GM19468 (cell line): ENCODE results near the gene ENO4.

Source experiments
- ATAC-seq: cut with Tn5 transposase; IDR thresholded peaks from one replicate; pipeline ENCODE4 v1.9.1; 2021; ENCODE audit warnings: mild to moderate bottlenecking, moderate library complexity, moderate number of reproducible peaks; ENCODE audit not compliant: unreplicated experiment; ENCODE audit errors: extremely low read depth

The ENO4 gene

GRCh38 chr10:116866066-116866465 is 16.8 kb downstream of the ENO4 start:
- ATAC-seq: no peak

DNA sequence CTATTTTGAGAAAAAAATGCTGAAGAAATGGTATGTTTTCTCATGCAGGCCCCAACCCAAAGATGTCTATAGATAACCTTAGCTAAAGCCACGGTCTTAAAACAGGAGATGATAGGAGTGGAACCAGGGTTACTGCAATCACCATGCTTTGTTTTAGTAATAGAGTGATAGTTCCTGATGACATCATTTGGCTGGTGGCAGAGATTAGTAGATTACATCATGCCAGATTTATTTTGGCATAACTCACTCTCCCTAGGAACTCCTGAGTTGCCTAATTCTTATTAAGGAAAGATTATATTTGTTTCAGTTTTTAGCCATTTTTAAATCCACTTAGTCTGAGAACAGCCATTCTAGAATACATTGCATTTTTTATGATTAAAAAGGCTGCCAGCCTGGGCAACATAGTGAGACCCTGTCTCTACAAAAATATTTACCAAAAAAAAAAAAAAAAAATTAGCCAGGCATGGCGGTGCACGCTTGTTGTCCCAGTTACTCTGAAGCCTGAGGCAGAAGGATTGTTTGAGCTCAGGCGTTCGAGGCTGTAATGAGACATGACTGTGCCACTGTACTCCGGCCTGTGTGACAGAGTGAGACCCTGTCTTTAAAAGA is 17.8 kb downstream of the ENO4 start:
- no peak for ATAC-seq

GRCh38 chr10:116868198-116868676 is 18.9 kb downstream of the ENO4 start:
- no peak for ATAC-seq

- ATAC-seq: no peak
Observed at GRCh38 chr10:116868722-116869121, 19.4 kb downstream of the ENO4 start.

- no peak for ATAC-seq
Observed at GRCh38 chr10:116870949-116871348, 21.6 kb downstream of the ENO4 start.

DNA sequence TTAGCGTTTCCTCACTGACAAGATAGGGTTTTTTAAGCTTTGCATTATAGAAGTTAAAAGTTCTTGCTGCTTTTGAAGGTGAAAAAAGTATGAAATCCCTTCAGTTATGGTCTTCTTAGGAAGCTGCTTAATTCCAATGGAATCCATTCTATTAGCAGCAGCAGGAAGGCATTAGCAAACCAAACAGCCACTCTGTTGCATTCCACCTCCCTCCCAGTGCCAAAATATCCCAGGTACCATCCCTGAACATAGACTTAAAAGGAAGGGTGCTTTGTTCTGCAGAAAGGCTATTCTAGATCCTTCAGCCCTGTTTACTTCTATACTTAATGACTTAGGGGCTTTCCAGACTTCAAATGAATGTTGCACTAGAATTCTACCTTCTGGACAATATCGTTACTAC is 23.8 kb downstream of the ENO4 start:
- no peak for ATAC-seq

- no peak for ATAC-seq
Observed at GRCh38 chr10:116875897-116876296, 26.6 kb downstream of the ENO4 start.

- no peak for ATAC-seq
Observed at GRCh38 chr10:116877391-116877790, 28.1 kb downstream of the ENO4 start.

- no peak for ATAC-seq
Observed at GRCh38 chr10:116878123-116878522, 28.8 kb downstream of the ENO4 start.

DNA sequence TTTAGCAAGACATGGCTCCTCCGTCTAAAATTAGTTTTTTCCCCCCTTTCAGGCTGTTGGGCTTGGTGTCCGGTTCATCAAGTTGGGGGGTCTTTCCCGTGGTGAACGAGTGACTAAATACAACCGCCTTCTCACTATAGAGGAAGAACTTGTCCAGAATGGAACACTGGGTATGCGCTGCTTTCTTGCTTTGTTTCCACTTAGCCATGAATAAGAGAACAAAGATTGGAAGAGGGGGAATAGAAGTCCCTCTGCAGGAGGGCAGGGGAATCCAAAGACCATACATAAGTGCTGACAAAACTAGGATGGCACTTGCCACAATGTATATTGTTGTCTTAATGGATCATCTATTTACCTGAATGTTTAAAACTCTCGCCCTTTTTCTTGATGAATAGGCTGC is 30.5 kb downstream of the ENO4 start:
- no peak for ATAC-seq

DNA sequence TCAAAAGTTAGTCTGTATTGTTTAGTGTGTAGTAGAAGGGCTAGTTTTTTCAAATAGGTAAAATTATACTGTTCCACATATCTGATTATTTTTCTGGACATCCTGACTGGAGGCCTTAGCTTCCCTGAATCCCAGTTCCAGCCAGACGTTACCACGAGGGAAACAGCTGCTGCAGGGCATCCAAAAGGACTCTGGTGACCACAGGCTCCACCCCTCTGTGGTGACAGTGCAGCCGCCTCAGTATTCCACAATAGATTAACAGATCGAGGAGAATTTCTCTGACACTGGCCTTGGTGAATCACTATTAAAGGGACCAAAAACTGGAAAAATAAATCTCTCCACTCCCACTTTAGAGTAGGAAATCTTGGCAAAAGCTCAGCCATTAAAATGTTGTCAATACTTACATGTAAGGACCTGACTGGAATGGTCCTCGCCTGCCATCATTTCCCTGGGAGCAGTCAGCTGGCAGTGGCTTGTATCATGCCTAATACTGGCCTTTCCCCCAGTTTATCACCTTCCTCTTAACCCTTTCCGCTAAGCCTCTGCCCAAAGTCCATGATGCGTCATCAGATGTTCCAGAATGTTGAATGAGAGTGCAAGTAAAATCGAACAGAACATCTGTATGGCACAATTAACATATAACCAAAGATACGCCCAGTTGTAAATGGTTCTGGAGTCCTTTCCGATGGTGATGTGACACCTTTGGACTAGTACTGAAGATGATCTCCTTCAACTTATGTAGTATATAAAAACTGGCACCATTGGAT is 31.6 kb downstream of the ENO4 start:
- ATAC-seq: no peak

DNA sequence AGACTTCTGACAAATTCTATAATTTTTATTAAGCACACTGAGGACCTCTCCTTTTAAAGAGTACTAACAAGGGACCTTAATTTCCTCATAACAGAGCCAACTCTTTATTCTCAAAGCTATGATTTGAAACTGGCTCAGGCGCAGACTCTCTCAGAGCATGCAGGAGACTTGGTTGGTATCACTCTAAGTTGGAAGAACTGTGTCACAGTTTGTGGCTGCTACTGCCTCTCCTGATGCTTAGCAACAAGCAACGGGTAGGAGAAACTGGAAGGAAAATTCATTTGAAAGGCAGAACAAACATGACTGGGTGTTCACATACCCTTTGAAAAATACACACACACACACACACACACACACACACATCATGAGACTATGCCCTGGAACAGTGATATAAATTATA is 33.3 kb downstream of the ENO4 start:
- ATAC-seq: no peak

GRCh38 chr10:116886772-116887171 is 37.5 kb downstream of the ENO4 start:
- ATAC-seq: no peak

DNA sequence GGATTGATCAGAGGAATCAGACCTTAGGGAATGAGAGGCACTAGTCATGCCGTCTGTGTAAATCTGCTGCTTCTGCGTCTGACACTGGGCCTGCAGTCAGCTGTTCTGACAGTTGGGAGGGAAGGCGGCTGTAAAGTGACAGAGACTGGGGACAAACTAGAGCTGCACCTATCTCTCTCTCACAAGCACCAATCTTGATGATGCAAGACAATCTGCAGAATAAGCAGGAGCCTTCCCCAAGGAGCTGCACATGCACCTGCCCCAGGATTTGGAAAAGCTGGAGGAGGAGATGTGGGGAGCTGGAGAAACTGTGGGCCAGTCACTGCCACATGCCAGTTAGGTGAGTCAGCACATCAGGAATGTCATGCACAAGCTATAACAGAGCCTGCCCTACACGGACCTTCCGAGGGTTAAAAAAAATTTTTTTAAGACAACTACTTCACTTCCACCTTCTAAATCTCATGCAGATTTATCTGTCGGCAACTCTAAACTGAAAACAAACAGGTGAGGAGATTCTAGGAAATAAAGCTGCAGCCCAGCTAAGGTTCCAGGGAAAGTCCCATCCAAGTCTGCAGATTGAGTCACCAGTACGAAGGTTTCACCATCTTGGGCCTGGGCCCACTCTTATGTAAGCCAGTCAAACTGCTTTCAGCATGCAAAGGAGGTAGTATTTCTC is 39.2 kb downstream of the ENO4 start:
- ATAC-seq: no peak

GRCh38 chr10:116889066-116889465 is 39.8 kb downstream of the ENO4 start:
- no peak for ATAC-seq

GRCh38 chr10:116891208-116891607 is 41.9 kb downstream of the ENO4 start:
- no peak for ATAC-seq

DNA sequence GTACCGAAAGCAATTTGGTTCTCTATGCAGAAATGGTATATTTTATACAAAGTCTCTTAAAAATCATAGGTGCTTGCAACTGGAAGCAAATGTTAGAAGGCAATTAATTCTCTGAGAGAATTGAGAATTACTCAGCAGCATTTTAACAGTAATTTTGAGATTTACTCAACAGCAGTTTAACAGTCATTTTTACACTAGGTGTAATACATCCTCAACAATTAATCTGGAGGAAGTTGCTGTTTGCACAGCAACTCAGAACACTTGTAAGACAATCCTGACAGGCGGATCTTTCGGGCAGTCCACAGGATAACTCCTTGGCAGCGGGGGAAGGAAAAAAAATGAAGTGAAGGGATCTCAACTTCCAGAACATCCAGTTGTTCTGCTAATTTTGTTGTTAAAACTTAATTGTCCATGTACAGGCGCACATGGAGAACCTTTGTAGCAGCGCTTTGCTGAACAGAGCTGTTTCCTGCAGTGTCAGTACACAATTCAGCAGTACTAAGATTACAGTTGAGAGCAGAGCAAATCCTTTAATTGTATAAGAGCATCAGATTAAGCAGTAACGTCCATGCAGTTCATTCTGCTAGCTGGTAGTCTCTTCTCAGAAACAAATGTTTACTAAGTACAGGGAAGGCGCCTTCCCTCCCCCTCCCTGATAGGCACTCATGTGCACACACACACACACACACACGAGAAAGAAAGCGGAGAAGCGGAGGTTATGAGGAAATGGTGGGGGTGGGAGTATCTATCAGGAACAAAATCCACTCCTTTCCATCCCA is 43.8 kb downstream of the ENO4 start:
- no peak for ATAC-seq

GRCh38 chr10:116893686-116894037 is 44.4 kb downstream of the ENO4 start:
- ATAC-seq: no peak

GRCh38 chr10:116899626-116900025 is 50.3 kb downstream of the ENO4 start:
- no peak for ATAC-seq

DNA sequence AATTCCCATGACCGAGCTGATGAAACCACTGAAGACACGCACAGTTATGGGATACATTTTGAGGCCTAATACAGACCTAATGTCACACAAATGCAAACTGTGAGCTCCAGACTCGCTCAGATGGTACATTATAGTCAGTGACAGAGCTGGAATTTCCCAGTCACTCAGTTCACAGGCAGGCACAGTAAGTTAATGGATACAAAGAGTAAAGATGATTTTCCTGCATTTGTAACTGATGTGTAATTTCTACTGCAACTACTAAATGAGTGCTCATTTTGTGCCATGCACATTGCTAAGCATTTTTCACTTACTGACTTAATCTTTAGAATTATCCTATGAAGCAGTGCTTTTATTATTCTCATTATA is 56.5 kb downstream of the ENO4 start:
- ATAC-seq: no peak
